HG02571 (cell line): ENCODE measurements around the gene OR5B12.
"Not testable (repeated sequence)": the region's sequence is repeated elsewhere in the genome, so short reads cannot be mapped to it uniquely, and the experiment has no call there.

Experiments used
- ATAC-seq: cut with Tn5 transposase; IDR thresholded peaks from one replicate; pipeline ENCODE4 v1.9.1; 2021; ENCODE audit warnings: mild to moderate bottlenecking, moderate library complexity; ENCODE audit not compliant: unreplicated experiment

OR5B12 gene

DNA sequence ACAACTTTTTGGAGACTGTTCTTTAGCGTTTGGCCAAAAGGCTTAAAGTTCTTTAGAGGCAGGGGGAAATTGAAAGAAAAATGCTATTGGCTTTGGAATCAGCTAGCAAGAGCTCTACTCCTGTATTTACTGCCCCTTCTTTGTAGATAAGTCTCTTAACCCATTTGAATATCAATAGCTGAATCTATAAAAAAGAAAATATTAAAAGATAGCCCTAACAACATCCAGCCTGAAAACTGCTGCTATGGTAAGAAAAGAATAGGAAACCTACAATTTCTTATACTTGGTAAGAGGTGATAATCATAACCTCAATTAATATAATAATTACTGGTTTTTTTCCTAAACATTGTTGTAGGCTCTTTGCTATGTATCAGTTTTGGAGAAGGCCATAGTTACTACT, at the start of gene OR5B12:
TSS of gene OR5B12 (minus strand) at position 101 of the 400 bp plus-strand sequence. CDS start 2,085 bp downstream, outside the sequence.
- ATAC-seq, result no peak

DNA sequence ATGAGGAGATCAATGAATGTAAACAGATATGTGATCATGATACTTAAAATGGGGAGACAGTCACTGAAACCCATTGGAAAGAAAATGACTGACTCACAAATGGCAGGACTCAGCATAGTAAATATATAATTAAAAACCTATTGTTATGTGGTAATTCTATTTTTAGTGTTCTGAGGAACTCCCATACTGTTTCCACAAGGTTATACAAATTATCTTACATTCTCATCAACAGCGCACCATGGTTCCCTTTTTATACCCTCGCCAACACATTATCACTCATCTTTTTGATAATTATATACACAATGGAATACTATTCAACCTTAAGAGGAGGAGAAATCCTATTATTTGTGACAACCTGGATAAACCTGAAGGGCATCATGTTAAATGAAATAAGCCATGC, 48.8 kb upstream of the OR5B12 start:
- no peak for ATAC-seq

GRCh38 chr11:58487170-58487569, 45.1 kb upstream of the OR5B12 start:
- ATAC-seq, result no peak

- ATAC-seq, result no peak
Measured at GRCh38 chr11:58485961-58486360, 43.9 kb upstream of the OR5B12 start.

- no peak for ATAC-seq
Measured at GRCh38 chr11:58471892-58472291, 29.9 kb upstream of the OR5B12 start.

GRCh38 chr11:58466293-58466692, 24.3 kb upstream of the OR5B12 start:
- no peak for ATAC-seq

DNA sequence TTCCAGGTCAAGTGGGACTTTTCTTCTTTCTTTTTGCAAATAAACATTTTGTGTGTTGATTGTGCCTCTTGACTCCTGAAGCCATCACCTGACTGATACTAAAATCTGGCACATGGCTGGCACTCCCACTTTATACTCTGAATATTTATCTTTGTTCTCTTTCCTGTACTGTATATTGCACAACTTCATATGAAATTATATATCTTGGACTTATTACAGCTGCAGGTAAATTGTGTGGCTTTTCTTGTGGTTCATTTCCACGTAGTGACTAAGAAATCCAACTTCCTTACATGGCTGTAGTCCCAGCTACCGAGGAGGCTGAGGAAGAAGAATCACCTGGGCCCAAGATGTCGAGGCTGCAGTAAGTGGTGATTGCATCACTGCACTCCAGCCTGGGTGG, 23.7 kb upstream of the OR5B12 start:
- no peak for ATAC-seq

- ATAC-seq, result no peak
Measured at GRCh38 chr11:58451585-58451984, 9.5 kb upstream of the OR5B12 start.

- no peak for ATAC-seq
Measured at GRCh38 chr11:58446294-58446693, 4.3 kb upstream of the OR5B12 start.

DNA sequence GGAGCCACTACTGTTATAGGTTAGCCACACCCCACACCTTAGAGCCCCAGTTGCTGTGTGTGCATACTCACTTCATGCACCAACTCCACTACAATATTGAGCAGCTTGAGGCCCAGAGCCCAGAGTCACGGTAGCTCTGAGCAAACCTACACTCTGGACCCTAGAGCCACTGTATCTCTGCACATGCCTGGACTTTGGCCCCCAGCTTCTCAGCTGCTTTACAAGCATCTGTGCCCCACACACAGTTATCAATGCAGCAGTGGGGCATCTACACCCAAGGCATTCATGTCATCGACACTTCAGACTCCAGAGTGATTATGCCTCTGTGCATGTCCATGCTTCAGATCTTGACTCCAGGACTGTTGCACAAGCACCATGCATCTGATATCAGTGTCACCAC, 2.3 kb upstream of the OR5B12 start:
- ATAC-seq, result no peak

DNA sequence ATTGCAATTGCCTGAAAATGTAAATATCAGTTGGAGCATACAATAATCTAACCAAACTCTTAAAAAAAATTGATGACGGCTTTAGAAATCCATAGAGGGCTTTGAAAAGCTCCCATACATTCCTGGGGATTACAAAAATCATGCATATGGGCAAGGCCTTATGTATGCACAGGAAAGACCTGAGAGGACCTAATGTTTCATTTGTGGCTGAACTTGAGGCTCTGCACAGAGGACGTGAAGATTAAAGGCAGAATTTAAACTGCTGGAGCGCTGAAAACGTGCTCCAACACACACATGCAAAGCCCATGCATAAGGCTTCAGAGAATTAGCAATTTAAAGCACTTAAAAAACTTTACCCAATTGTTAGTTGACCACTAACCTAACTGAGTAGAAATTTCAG, 3.5 kb downstream of the OR5B12 start:
- ATAC-seq, result no peak

- ATAC-seq, result no peak
Measured at GRCh38 chr11:58434217-58434616, 7.8 kb downstream of the OR5B12 start.

GRCh38 chr11:58433638-58434203, 8.3 kb downstream of the OR5B12 start:
- ATAC-seq, result no peak

GRCh38 chr11:58429273-58429672, 12.8 kb downstream of the OR5B12 start:
- no peak for ATAC-seq

- no peak for ATAC-seq
Measured at GRCh38 chr11:58428021-58428420, 14.0 kb downstream of the OR5B12 start, which contains the start of gene OR5B2. Gene OR5B2 (minus strand): TSS chr11:58428121. CDS start chr11:58423261, 4,860 bp downstream.

- no peak for ATAC-seq
Measured at GRCh38 chr11:58406774-58407173, 35.3 kb downstream of the OR5B12 start, which contains the start of gene OR5B3. Gene OR5B3 (minus strand): TSS chr11:58406874. CDS start chr11:58403409, 3,465 bp downstream.

- ATAC-seq, result not testable (repeated sequence)
Measured at GRCh38 chr11:58399622-58400021, 42.4 kb downstream of the OR5B12 start.

- ATAC-seq, result no peak
Measured at GRCh38 chr11:58395581-58395980, 46.5 kb downstream of the OR5B12 start.

GRCh38 chr11:58394195-58394594, 47.8 kb downstream of the OR5B12 start:
- no peak for ATAC-seq

DNA sequence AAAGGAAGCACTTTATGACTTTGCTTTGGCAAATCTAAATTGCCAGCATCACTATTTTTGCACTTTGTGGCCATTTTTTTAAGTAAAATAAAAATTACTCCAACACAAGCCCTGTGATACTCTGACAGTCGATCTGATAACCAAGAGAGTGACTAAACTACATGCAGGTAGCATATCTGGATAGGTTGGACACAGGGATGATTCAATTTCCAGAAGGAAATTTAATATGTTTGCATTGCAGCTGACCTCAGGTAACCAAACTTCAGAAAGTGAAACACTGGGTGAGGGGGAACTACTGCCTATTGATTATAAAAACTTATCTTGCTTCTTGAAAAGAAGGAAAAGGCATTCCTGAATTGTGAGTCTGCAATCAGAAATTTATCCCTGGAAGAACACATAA, 49.3 kb downstream of the OR5B12 start:
- ATAC-seq, result no peak

DNA sequence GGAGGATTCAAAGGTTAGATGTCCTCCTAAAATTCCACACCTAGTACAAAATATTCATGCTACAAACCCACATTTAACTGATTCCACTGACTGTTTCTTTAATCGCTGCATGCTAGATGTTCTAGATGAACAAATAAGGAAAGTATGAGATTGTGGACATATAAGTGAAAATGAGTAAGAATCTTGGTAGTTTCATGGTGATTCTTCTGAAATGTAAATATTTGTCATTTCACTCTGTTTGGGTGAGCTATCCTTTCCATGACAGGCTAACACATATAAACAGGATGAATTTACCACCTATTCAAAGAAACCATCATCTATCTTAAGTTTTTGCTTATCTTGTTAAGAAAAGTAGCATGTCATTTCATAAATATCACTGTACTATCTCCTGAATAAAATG, 50.2 kb downstream of the OR5B12 start:
- no peak for ATAC-seq

GRCh38 chr11:58390551-58391063, 51.4 kb downstream of the OR5B12 start:
- no peak for ATAC-seq
